ENCODE results near the gene MAD2L1. TPM values are rescaled to one million over a fixed set of nuclear protein-coding genes. Genes with fewer than 3 reads are reported as not detected.

MAD2L1 gene
- total RNA-seq: 0.90 TPM
- long read RNA-seq, full-length matches to known transcripts: 7 of 8 reads
- long read RNA-seq, partial matches to known transcripts: 0 of 8 reads
- long read RNA-seq, other reads (novel, unspliced or antisense): 1 of 8 reads

DNA sequence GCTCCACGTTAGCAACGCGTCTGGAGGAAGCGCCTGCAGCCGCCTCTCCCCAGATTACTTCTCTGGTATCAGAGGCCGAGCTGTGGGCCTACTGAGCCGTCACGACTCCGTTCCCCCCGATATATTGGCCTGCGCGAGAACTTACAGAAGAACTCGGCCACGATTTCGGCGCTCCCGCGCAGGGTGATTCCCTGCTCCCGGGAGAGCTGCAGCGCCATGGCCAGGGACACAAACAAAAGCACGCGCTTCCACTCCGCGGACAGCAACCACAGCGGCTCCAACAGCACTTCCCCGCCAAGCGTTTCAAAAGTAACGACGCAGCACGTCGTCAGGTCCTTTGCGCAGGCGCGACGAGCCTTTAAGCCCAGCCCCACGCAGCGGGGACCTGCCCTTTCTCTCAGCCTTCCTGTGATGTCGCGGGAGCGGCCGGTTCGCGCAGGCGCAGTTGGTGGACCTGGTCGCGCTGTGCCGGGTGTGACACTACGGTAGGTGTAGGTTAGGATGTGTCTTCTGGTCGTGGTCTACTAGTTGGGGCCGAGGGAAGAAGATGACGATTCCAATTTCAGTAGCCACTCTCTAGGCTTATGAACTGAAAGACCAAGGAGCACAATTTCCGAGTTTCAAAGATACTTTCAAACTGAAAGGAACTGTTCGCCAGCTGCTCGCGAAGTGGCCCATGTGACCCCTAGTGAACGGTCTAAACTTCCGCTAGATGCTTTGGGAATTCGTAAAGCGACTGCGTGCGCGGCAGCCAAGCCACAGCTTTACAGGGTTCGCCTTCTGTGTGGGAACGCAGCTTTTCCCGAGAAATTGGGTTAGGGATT, at the start of gene MAD2L1:
Gene MAD2L1 (minus strand): TSS at position 332 of the 824 bp plus-strand sequence. CDS start 114 bp downstream, at position 218.
- ATAC-seq: peak; percentile 99
- intact Hi-C loops (cut with DNase I): no loop called here
- H3K4me3 ChIP-seq: peak within 1 kb of the TSS; percentile 66

DNA sequence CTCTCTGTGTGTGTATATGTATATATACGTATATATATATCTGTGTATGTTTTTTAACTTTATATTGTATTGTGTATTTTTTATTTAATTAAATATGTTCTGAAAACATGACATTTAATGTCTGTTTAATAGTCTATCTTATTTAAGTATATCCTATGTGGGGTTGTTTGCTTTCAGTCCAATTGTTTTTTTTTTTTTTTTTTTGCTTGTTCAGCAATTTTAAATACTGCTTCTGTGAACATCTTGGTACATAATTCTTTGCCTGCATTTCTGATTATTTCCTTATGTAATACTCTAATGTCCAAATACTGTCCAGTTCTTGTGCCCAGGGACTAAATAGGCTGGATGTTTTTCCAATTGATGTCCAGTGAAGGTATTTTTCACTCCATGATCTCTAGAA, 45.1 kb upstream of the MAD2L1 start:
- H3K4me1 ChIP-seq: no peaks in the 10 kb centered on the region
- DNase-seq (no peak), ATAC-seq (no peak)
- intact Hi-C loops (cut with DNase I): no loop called here
- no peaks in the 10 kb centered on the region for H3K27me3 ChIP-seq
- no peak overlapping the region for H3K27ac ChIP-seq
- H3K36me3 ChIP-seq: no peaks in the 10 kb centered on the region
- TF ChIP-seq, protein P1, sequence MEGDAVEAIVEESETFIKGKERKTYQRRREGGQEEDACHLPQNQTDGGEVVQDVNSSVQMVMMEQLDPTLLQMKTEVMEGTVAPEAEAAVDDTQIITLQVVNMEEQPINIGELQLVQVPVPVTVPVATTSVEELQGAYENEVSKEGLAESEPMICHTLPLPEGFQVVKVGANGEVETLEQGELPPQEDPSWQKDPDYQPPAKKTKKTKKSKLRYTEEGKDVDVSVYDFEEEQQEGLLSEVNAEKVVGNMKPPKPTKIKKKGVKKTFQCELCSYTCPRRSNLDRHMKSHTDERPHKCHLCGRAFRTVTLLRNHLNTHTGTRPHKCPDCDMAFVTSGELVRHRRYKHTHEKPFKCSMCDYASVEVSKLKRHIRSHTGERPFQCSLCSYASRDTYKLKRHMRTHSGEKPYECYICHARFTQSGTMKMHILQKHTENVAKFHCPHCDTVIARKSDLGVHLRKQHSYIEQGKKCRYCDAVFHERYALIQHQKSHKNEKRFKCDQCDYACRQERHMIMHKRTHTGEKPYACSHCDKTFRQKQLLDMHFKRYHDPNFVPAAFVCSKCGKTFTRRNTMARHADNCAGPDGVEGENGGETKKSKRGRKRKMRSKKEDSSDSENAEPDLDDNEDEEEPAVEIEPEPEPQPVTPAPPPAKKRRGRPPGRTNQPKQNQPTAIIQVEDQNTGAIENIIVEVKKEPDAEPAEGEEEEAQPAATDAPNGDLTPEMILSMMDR (IDR thresholded peaks at IDR 0.05): no peak
- no peak overlapping the region for H3K4me3 ChIP-seq
- H3K9me3 ChIP-seq: no peaks in the 10 kb centered on the region

More for the DNA sequence above, at the start of gene MAD2L1:
- peak; percentile 100 for DNase-seq
- Histone ChIP-seq H3K9me3 (no peaks in the 10 kb centered on the region), H3K27ac (peak within 1 kb of the TSS; percentile 96), H3K4me1 (peaks cover 15% of the 10 kb centered on the region), H3K27me3 (no peaks in the 10 kb centered on the region), H3K36me3 (no peaks in the 10 kb centered on the region)
- TF ChIP-seq, protein P1 (IDR thresholded peaks at IDR 0.05): no peak

DNA sequence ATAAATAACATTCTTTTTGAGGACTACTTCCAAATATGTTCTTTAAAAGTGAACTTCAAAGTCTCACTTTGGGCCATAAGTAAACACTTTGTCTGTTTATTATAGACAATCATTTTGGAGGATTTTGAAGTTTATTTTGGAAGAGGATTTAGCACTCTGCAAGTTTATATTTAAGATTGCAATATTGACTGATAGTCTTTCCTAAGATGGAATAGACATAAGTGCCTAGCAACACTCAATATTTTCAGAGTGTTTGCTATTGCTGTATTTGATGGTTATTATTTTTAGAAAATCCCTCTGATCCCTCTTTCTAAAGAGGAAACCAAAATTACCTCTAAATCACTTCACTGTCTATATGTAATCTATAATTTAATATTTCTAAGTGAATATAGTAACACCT, 42.8 kb upstream of the MAD2L1 start:
- H3K36me3 ChIP-seq: no peaks in the 10 kb centered on the region
- ATAC-seq: no peak
- DNase-seq: no peak
- no peaks in the 10 kb centered on the region for H3K4me1 ChIP-seq
- no peaks in the 10 kb centered on the region for H3K9me3 ChIP-seq
- no peaks in the 10 kb centered on the region for H3K27me3 ChIP-seq
- intact Hi-C loops (cut with DNase I): no loop called here
- TF ChIP-seq, protein P1 (IDR thresholded peaks at IDR 0.05): no peak
- H3K4me3 ChIP-seq: no peak overlapping the region
- no peak overlapping the region for H3K27ac ChIP-seq

DNA sequence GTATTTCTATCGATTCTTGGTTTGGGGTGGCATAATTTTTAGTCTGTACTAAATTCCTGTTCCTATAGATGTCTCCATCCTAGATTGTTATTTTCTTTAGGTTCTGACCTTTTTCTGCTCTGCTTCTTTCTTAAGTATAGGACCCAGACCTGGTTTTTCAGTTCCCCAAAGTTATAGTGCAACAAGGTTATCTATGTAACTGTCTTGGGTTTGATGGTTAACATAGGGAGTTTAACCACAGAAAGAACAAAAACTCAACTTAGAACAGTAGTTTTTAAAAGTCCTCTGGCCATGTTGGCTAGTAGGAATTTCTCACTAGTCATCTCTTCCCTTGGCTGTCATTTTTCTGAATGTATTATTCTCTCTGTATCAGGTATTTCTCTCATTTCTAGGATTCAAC, 38.8 kb upstream of the MAD2L1 start:
- Histone ChIP-seq H3K27me3 (no peaks in the 10 kb centered on the region), H3K4me3 (no peak overlapping the region), H3K36me3 (no peaks in the 10 kb centered on the region), H3K9me3 (no peaks in the 10 kb centered on the region), H3K4me1 (no peaks in the 10 kb centered on the region), H3K27ac (no peak overlapping the region)
- intact Hi-C loops (cut with DNase I): no loop called here
- ATAC-seq (no peak), DNase-seq (no peak)
- TF ChIP-seq, protein P1 (IDR thresholded peaks at IDR 0.05): no peak

DNA sequence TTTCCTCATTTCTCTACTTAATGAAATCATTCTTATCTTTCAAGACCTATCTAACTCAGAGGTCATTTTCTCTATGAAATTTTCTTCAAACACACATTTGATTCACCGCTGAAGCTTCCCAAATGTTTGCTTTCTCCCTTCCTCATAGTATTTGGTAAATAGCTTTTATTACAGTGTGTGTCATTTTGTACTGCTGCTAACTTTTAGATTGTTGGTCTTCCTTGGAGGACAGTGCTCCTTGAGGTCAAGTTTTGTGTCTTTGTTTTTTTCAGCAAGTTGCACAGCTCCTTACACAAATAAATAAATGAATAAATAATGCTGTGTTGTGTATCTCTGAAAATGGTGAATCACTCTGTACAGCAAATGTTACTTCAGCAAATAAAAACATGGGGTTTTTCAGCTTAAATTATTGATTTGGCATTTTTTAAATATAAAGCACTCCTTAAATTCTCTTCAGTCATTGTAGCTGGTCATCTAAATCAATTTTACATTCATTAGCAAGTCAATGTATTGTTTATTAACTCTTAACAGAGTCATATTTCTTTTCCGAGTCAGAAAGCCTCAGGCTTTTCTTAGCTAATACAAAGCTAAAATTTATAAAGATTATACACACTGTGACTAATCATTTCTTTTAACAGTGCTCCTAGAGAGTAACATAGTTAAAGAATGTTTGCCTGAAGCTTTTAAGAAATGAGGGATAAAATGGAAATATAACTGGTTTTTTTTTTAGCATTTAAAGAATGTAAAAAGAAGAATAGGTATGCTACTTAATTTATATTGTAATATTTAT, 30.1 kb upstream of the MAD2L1 start:
- DNase-seq (no peak), ATAC-seq (no peak)
- Histone ChIP-seq H3K36me3 (no peaks in the 10 kb centered on the region), H3K27ac (no peak overlapping the region), H3K9me3 (no peaks in the 10 kb centered on the region), H3K4me1 (no peaks in the 10 kb centered on the region), H3K27me3 (no peaks in the 10 kb centered on the region), H3K4me3 (no peak overlapping the region)
- TF ChIP-seq, protein P1 (IDR thresholded peaks at IDR 0.05): no peak
- intact Hi-C loops (cut with DNase I): no loop called here
